ENCODE results near the gene RPL36A.

DNA sequence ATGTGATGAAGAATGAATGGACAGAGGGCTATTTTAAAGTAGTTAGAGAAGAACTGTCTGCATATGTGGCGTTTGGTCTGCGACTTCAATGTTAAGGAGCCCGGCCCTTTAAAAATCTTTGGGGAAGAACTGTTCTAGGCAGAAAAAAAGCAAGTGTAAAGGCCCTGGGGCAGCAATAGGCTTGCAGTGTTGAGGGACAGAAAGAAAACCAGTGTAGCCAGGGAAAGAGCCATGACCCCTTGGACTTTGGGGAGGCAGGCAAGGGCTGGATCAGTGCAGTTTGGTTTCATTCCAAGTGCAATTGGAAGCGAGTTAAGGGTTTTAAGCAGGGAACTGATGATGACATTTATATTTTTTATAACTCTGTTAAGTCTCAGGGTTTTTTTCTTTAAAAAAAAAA lies 9.0 kb downstream of the RPL36A start:
- TF ChIP-seq, protein P1, sequence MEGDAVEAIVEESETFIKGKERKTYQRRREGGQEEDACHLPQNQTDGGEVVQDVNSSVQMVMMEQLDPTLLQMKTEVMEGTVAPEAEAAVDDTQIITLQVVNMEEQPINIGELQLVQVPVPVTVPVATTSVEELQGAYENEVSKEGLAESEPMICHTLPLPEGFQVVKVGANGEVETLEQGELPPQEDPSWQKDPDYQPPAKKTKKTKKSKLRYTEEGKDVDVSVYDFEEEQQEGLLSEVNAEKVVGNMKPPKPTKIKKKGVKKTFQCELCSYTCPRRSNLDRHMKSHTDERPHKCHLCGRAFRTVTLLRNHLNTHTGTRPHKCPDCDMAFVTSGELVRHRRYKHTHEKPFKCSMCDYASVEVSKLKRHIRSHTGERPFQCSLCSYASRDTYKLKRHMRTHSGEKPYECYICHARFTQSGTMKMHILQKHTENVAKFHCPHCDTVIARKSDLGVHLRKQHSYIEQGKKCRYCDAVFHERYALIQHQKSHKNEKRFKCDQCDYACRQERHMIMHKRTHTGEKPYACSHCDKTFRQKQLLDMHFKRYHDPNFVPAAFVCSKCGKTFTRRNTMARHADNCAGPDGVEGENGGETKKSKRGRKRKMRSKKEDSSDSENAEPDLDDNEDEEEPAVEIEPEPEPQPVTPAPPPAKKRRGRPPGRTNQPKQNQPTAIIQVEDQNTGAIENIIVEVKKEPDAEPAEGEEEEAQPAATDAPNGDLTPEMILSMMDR (IDR thresholded peaks at IDR 0.05), result no peak
- no peak for TF ChIP-seq POLR2A (IDR thresholded peaks at IDR 0.05)

Measured in Peyer's patch (tissue), 4 donors.